Ishikawa (cell line): ENCODE data around the gene HSPB6.

Experiments
- CEBPB ChIP-seq: IDR thresholded peaks from 2 replicates; pipeline ENCODE4 v1.6.1; 2012
- CREB1 ChIP-seq: IDR thresholded peaks from 2 replicates; pipeline ENCODE4 v1.6.1; 2012; ENCODE audit warnings: low read depth
- EGR1 ChIP-seq: IDR thresholded peaks from 2 replicates; pipeline ENCODE4 v1.6.1; 2012
- EP300 ChIP-seq: IDR thresholded peaks from 2 replicates; pipeline ENCODE4 v1.6.1; 2012; ENCODE audit warnings: borderline replicate concordance
- FOXM1 ChIP-seq: IDR thresholded peaks from 2 replicates; pipeline ENCODE4 v1.6.1; 2012; ENCODE audit warnings: low read depth, borderline replicate concordance
- TAF1 ChIP-seq: IDR thresholded peaks from 2 replicates; pipeline ENCODE4 v1.6.1; 2012; ENCODE audit warnings: low read depth, mild to moderate bottlenecking
- TEAD4 ChIP-seq: IDR thresholded peaks from 2 replicates; pipeline ENCODE4 v1.6.1; 2012
- YY1 ChIP-seq: IDR thresholded peaks from 2 replicates; pipeline ENCODE4 v1.6.1; 2012; ENCODE audit warnings: low read depth
- ZBTB7A ChIP-seq: IDR thresholded peaks from 2 replicates; pipeline ENCODE4 v1.6.1; 2012; ENCODE audit warnings: low read depth

GRCh38 chr19:35729021-35729420, 27.8 kb downstream of the HSPB6 start:
- TF ChIP-seq YY1 (no peak), FOXM1 (no peak), ZBTB7A (no peak), EP300 (no peak), EGR1 (no peak), CREB1 (no peak), CEBPB (no peak), TAF1 (no peak), TEAD4 (no peak)
